DND-41 (cell line): ENCODE data around the gene FNDC11.
A peak's percentile ranks its signal among the peaks of the same experiment; 100 is the strongest.

Source experiments
- ATAC-seq: fragments of 200-7000 bp; cut with Tn5 transposase; 3 replicates; pipeline ENCODE4 v1.9.1; 2021; ENCODE audit warnings: low read depth; ENCODE audit not compliant: insufficient read depth
- DNase-seq: peaks from one replicate; pipeline ENCODE4 v3.0.0-alpha.2; 2020
- H2AFZ ChIP-seq: 2 replicates; pipeline ENCODE4 v1.6.0; 2012; ENCODE audit warnings: low read depth, low read length
- H3K27ac ChIP-seq: 2 replicates; pipeline ENCODE4 v1.5.1; 2012; ENCODE audit warnings: low read length, inconsistent platforms
- H3K27me3 ChIP-seq: fragments of 200-600 bp; sonication (generic); 2 replicates; pipeline ENCODE4 v1.6.0; 2012; ENCODE audit warnings: low read length, mild to moderate bottlenecking, inconsistent platforms; ENCODE audit not compliant: insufficient read depth, poor library complexity
- H3K36me3 ChIP-seq: 2 replicates; pipeline ENCODE4 v1.5.1; 2012; ENCODE audit warnings: low read length, inconsistent platforms; ENCODE audit not compliant: insufficient read depth
- H3K4me1 ChIP-seq: 2 replicates; pipeline ENCODE4 v1.5.1; 2012; ENCODE audit warnings: mild to moderate bottlenecking, low read length; ENCODE audit not compliant: insufficient read depth
- H3K4me2 ChIP-seq: 2 replicates; pipeline ENCODE4 v1.6.0; 2012; ENCODE audit warnings: mild to moderate bottlenecking, moderate library complexity, low read length, inconsistent platforms; ENCODE audit not compliant: insufficient read depth
- H3K4me3 ChIP-seq, 2 experiments: fragments of 200-600 bp in 1 of 2; shearing (Covaris generic) in 1 of 2; 2 replicates each; pipeline ENCODE4 v1.5.1; 2012 to 2016; ENCODE audit warnings: inconsistent platforms in 2 of 2, low read length in 2 of 2, mild to moderate bottlenecking in 2 of 2, low read depth in 1 of 2, moderate library complexity in 1 of 2
- H3K79me2 ChIP-seq: 2 replicates; pipeline ENCODE4 v1.6.0; 2012; ENCODE audit warnings: low read length, inconsistent platforms; ENCODE audit not compliant: insufficient read depth
- H3K9ac ChIP-seq: 2 replicates; pipeline ENCODE4 v1.6.0; 2012; ENCODE audit warnings: low read depth, mild to moderate bottlenecking, inconsistent platforms, low read length, moderate library complexity
- H3K9me3 ChIP-seq: 2 replicates; pipeline ENCODE4 v1.5.1; 2012; ENCODE audit warnings: low read length, moderate library complexity, mild to moderate bottlenecking, inconsistent platforms; ENCODE audit not compliant: insufficient read depth, severe bottlenecking
- H4K20me1 ChIP-seq: 2 replicates; pipeline ENCODE4 v1.6.0; 2012; ENCODE audit warnings: low read length; ENCODE audit not compliant: insufficient read depth
- CTCF ChIP-seq: IDR thresholded peaks from 2 replicates; pipeline ENCODE4 v1.5.1; 2012; ENCODE audit warnings: borderline replicate concordance, low read length, moderate library complexity, mild to moderate bottlenecking; ENCODE audit not compliant: poor library complexity, severe bottlenecking; ENCODE audit errors: extremely low read depth
- EZH2 ChIP-seq: IDR thresholded peaks from 3 replicates; pipeline ENCODE4 v1.6.1; 2012; ENCODE audit warnings: borderline replicate concordance, low read depth, mild to moderate bottlenecking, moderate library complexity, low read length, inconsistent platforms; ENCODE audit not compliant: severe bottlenecking

The FNDC11 gene

GRCh38 chr20:63552481-63553249, 1.3 kb upstream of the FNDC11 start:
- H3K36me3 ChIP-seq, result no peaks in the 10 kb centered on the region
- no peak overlapping the region; the same call in 1 of the 2 replicates for H2AFZ ChIP-seq
- H3K27me3 ChIP-seq, result peaks cover 4% of the 10 kb centered on the region
- H3K27ac ChIP-seq, result peak overlapping the region; percentile 57
- peak overlapping the region; percentile 84 for H3K4me2 ChIP-seq
- H3K4me1 ChIP-seq, result peaks cover 32% of the 10 kb centered on the region
- TF ChIP-seq EZH2 (no peak), CTCF (no peak)
- H3K9ac ChIP-seq, result no peak overlapping the region
- peaks cover 9% of the 10 kb centered on the region for H4K20me1 ChIP-seq
- no peaks in the 10 kb centered on the region for H3K9me3 ChIP-seq
- peak; percentile 90 for DNase-seq
- ATAC-seq, result peak; percentile 78
- H3K79me2 ChIP-seq, result no peaks in the 10 kb centered on the region
- peak overlapping the region in 1 of 2 experiments; percentile 16; a peak in 1 of 4 replicates for H3K4me3 ChIP-seq

DNA sequence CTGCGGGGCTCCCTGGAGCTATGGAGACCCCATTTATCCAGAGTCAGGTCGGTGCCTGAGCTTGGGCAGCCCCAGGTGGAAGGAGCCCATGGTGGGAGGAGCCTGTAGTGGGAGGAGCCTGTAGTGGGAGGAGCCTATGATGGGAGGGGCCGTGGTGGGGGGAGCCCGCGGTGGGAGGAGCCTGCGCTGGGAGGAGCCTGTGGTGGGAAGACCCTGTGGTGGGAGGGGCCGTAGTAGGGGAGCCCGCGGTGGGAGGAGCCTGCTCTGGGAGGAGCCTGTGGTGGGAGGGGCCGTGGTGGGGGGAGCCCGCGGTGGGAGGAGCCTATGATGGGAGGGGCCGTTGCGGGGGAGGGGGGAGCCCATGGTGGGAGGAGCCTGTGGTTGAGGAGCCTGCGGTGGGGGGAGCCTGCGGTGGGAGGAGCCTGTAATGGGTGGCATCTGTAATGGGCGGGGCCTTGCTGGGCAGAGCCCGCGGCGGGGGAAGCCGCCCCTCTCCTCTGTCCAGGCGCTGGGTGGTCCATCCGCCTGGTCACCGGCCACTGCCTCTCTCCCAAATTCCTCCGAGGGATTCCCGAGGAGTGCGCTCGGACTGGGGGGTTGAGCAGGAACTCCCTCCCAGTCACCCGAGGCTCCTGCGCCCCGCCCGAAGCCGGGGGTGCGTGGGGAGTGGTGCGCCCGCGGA, 567 bp upstream of the FNDC11 start:
- no peaks in the 10 kb centered on the region for H3K36me3 ChIP-seq
- ATAC-seq (peak; percentile 69), DNase-seq (peak; percentile 88)
- H3K9ac ChIP-seq, result peak overlapping the region; percentile 57
- peaks cover 9% of the 10 kb centered on the region for H4K20me1 ChIP-seq
- peak overlapping the region; percentile 84 for H3K4me2 ChIP-seq
- H3K9me3 ChIP-seq, result no peaks in the 10 kb centered on the region
- H3K4me3 ChIP-seq, result peak overlapping the region; percentile 19 to 59; a peak in 3 of 4 replicates
- H3K79me2 ChIP-seq, result no peaks in the 10 kb centered on the region
- H3K27ac ChIP-seq, result peak overlapping the region; percentile 57
- TF ChIP-seq CTCF (no peak), EZH2 (no peak)
- peak overlapping the region; percentile 57 for H2AFZ ChIP-seq
- H3K4me1 ChIP-seq, result peaks cover 32% of the 10 kb centered on the region
- peaks cover 4% of the 10 kb centered on the region for H3K27me3 ChIP-seq

DNA sequence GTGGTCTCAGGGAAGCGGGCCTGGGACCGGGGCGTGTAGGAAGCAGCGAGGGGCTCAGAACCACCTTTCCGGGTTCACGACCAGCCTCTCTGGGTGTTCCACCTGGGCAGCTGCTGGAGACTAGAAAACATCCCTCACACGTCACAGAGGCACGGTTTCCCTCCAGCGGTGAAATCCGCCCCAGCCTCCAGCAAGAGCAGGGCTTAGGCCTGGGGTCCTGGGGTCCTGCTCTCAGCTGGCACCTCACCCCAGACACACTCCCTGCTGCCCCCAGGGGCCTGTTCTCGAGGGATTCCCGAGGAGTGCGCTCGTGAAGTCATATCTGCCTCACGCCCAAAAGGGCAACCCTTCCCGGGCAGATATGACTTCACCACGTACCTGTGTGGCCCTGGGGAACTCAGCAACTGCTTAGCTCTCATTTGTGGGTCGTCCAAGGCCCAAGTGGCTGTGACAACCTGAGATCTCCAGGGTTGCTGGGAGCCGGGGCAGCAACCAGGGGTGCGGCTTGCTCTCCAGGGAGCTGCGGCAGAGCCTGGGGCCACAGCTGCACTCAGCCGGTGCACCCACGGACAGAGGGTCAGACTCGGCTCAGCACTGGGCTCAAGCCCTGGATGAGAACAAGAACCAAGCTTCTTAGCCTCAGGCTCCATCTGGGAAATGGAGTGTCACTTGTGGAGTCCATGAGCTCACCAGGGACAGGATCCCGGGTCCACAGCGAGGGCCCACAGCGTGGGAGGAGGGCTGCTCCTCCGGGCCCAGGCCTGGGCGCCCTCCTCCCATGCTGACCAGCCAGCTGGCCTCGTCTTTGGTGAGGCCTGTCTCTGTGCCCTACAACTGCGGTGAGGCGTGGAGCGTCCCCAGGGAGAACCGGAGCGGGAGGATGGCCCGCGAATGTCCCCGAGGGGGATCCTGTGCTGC, 661 bp downstream of the FNDC11 start:
- peaks cover 9% of the 10 kb centered on the region for H4K20me1 ChIP-seq
- peaks cover 32% of the 10 kb centered on the region for H3K4me1 ChIP-seq
- H3K27me3 ChIP-seq, result no peaks in the 10 kb centered on the region
- no peaks in the 10 kb centered on the region for H3K9me3 ChIP-seq
- H3K9ac ChIP-seq, result peak overlapping the region; percentile 57; the same call in 1 of the 2 replicates
- DNase-seq, result no peak
- no peak overlapping the region for H3K27ac ChIP-seq
- H2AFZ ChIP-seq, result no peak overlapping the region
- H3K4me3 ChIP-seq, result peak overlapping the region in 1 of 2 experiments; percentile 59; a peak in 2 of 4 replicates
- no peaks in the 10 kb centered on the region for H3K79me2 ChIP-seq
- H3K36me3 ChIP-seq, result no peaks in the 10 kb centered on the region
- TF ChIP-seq CTCF (no peak), EZH2 (no peak)
- H3K4me2 ChIP-seq, result peak overlapping the region; percentile 84
- no peak for ATAC-seq
